Measurements from ENCODE around the gene GLDN.

GLDN gene

DNA sequence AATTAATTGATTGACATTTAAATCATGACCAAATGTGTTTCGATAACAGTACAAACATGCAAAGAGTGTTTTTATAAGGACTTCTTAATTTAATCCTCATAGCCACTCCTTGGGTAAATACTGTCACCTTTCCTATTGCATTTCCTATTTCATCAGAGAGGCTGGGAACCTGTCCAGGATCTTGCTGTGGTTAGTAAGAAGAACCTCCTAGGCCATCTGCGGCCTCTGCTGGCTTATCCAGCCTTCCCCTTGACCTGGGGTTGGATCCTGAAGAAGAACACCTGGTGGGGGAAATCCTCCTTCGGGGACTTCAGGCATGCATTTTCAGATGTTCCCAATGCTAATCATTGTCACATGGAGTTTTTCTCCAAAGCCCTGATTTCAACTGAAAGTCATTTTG is 25.5 kb downstream of the GLDN start:
- H3K9me3 ChIP-seq (ENCODE audit: control insufficient read depth, insufficient read depth, low read depth, low read length) = no peaks in the 10 kb centered on the region
- CTCF ChIA-PET = no interaction called here
- no peak overlapping the region for H3K4me3 ChIP-seq (ENCODE audit: low read depth, low read length)
- H3K4me1 ChIP-seq (ENCODE audit: control insufficient read depth, insufficient read depth, low read length) = peaks cover 8% of the 10 kb centered on the region; the same call in 1 of the 2 replicates
- H3K27ac ChIP-seq (ENCODE audit: extremely low read depth, low read depth, low read length) = no peak overlapping the region
- POLR2A ChIA-PET = no interaction called here
- H3K36me3 ChIP-seq (ENCODE audit: control insufficient read depth in 2 of 2, insufficient read depth in 1 of 2, low read length in 2 of 2) = no peaks in the 10 kb centered on the region
- peak; percentile 60 for TF ChIP-seq ZNF335 (tag by site-specific recombination; conservative IDR thresholded peaks at IDR 0.05)
- TF ChIP-seq ZBTB17 (tag by site-specific recombination; IDR thresholded peaks at IDR 0.05) = 0 out of 2 replicates have a peak, but pooled peaks have one; percentile 20
- no peak for TF ChIP-seq PRDM1 (tag by site-specific recombination; IDR thresholded peaks at IDR 0.05)

DNA sequence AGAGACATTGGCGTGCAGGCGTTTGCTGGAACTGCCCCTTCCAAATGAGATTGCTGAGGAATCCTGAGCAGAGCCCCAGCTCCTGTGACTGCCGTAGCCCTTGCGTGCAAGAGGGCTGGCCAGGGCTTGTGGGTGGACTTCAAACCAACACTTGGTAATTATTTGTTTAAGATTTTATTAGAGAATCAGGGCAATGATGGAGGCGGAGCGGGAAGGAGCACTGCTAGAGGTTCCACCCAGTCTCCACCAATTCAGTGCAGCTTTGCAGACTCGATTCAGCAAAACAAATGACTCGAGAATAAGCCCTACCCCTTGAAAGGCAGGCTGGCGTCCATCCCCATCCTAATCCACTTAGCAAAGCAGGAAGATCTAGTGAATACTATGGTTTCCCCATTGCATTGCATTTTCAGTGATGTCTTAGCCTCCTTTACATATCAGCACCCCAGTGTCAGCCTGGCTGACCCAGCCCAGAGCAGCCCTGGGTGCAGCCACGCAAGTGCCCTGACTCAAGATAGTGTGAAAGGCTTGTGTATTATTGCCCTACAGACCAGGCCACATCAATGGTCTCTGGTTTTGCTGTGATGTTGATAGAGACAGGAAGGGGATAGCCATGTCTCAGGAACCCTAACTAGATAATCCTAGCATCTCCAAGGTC is 26.0 kb downstream of the GLDN start:
- H3K36me3 ChIP-seq (ENCODE audit: control insufficient read depth in 2 of 2, insufficient read depth in 1 of 2, low read length in 2 of 2) = no peaks in the 10 kb centered on the region
- no peak overlapping the region for H3K4me3 ChIP-seq (ENCODE audit: low read depth, low read length)
- TF ChIP-seq EGR2 (tag by site-specific recombination; IDR thresholded peaks at IDR 0.05; ENCODE audit: low read depth) = peak; percentile 73
- TF ChIP-seq, protein P1, sequence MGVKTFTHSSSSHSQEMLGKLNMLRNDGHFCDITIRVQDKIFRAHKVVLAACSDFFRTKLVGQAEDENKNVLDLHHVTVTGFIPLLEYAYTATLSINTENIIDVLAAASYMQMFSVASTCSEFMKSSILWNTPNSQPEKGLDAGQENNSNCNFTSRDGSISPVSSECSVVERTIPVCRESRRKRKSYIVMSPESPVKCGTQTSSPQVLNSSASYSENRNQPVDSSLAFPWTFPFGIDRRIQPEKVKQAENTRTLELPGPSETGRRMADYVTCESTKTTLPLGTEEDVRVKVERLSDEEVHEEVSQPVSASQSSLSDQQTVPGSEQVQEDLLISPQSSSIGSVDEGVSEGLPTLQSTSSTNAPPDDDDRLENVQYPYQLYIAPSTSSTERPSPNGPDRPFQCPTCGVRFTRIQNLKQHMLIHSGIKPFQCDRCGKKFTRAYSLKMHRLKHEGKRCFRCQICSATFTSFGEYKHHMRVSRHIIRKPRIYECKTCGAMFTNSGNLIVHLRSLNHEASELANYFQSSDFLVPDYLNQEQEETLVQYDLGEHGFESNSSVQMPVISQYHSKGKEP (tag by site-specific recombination; IDR thresholded peaks at IDR 0.05) = no peak
- no peak for TF ChIP-seq ZFP37 (tag by site-specific recombination; IDR thresholded peaks at IDR 0.05)
- TF ChIP-seq ZNF335 (tag by site-specific recombination; conservative IDR thresholded peaks at IDR 0.05) = 0 out of 2 replicates have a peak, but pooled peaks have one; percentile 4
- TF ChIP-seq, protein P2, sequence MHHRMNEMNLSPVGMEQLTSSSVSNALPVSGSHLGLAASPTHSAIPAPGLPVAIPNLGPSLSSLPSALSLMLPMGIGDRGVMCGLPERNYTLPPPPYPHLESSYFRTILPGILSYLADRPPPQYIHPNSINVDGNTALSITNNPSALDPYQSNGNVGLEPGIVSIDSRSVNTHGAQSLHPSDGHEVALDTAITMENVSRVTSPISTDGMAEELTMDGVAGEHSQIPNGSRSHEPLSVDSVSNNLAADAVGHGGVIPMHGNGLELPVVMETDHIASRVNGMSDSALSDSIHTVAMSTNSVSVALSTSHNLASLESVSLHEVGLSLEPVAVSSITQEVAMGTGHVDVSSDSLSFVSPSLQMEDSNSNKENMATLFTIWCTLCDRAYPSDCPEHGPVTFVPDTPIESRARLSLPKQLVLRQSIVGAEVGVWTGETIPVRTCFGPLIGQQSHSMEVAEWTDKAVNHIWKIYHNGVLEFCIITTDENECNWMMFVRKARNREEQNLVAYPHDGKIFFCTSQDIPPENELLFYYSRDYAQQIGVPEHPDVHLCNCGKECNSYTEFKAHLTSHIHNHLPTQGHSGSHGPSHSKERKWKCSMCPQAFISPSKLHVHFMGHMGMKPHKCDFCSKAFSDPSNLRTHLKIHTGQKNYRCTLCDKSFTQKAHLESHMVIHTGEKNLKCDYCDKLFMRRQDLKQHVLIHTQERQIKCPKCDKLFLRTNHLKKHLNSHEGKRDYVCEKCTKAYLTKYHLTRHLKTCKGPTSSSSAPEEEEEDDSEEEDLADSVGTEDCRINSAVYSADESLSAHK (tag by site-specific recombination; IDR thresholded peaks at IDR 0.05) = no peak
- TF ChIP-seq, protein P3, sequence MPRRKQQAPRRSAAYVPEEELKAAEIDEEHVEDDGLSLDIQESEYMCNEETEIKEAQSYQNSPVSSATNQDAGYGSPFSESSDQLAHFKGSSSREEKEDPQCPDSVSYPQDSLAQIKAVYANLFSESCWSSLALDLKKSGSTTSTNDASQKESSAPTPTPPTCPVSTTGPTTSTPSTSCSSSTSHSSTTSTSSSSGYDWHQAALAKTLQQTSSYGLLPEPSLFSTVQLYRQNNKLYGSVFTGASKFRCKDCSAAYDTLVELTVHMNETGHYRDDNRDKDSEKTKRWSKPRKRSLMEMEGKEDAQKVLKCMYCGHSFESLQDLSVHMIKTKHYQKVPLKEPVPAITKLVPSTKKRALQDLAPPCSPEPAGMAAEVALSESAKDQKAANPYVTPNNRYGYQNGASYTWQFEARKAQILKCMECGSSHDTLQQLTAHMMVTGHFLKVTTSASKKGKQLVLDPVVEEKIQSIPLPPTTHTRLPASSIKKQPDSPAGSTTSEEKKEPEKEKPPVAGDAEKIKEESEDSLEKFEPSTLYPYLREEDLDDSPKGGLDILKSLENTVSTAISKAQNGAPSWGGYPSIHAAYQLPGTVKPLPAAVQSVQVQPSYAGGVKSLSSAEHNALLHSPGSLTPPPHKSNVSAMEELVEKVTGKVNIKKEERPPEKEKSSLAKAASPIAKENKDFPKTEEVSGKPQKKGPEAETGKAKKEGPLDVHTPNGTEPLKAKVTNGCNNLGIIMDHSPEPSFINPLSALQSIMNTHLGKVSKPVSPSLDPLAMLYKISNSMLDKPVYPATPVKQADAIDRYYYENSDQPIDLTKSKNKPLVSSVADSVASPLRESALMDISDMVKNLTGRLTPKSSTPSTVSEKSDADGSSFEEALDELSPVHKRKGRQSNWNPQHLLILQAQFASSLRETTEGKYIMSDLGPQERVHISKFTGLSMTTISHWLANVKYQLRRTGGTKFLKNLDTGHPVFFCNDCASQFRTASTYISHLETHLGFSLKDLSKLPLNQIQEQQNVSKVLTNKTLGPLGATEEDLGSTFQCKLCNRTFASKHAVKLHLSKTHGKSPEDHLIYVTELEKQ (tag by site-specific recombination; IDR thresholded peaks at IDR 0.05; ENCODE audit: borderline replicate concordance) = no peak
- peak; percentile 9; the same call in 1 of the 2 replicates for TF ChIP-seq KLF1 (tag by site-specific recombination; IDR thresholded peaks at IDR 0.05)
- TF ChIP-seq ZBTB7A (tag by site-specific recombination; IDR thresholded peaks at IDR 0.05; ENCODE audit: low read depth) = no peak
- no peak for TF ChIP-seq ZNF792 (tag by site-specific recombination; IDR thresholded peaks at IDR 0.05)
- no peak for TF ChIP-seq SCRT2 (tag by site-specific recombination; IDR thresholded peaks at IDR 0.05)
- TF ChIP-seq GLIS1 (tag by site-specific recombination; IDR thresholded peaks at IDR 0.05) = no peak
- TF ChIP-seq, protein P4, sequence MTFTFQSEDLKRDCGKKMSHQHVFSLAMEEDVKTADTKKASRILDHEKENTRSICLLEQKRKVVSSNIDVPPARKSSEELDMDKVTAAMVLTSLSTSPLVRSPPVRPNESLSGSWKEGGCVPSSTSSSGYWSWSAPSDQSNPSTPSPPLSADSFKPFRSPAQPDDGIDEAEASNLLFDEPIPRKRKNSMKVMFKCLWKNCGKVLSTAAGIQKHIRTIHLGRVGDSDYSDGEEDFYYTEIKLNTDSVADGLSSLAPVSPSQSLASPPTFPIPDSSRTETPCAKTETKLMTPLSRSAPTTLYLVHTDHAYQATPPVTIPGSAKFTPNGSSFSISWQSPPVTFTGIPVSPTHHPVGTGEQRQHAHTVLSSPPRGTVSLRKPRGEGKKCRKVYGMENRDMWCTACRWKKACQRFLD (tag by site-specific recombination; IDR thresholded peaks at IDR 0.05) = no peak
- TF ChIP-seq ZNF600 (tag by site-specific recombination; IDR thresholded peaks at IDR 0.05) = no peak
- TF ChIP-seq, protein P5, sequence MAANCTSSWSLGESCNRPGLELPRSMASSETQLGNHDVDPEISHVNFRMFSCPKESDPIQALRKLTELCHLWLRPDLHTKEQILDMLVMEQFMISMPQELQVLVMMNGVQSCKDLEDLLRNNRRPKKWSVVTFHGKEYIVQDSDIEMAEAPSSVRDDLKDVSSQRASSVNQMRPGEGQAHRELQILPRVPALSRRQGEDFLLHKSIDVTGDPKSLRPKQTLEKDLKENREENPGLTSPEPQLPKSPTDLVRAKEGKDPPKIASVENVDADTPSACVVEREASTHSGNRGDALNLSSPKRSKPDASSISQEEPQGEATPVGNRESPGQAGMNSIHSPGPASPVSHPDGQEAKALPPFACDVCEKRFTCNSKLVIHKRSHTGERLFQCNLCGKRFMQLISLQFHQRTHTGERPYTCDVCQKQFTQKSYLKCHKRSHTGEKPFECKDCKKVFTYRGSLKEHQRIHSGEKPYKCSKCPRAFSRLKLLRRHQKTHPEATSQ (tag by site-specific recombination; IDR thresholded peaks at IDR 0.05) = no peak
- TF ChIP-seq ZNF175 (tag by site-specific recombination; IDR thresholded peaks at IDR 0.05) = no peak
- no peak for TF ChIP-seq SP3 (tag by site-specific recombination; IDR thresholded peaks at IDR 0.05)
- TF ChIP-seq ZBTB17 (tag by site-specific recombination; IDR thresholded peaks at IDR 0.05) = 0 out of 2 replicates have a peak, but pooled peaks have one; percentile 21
- TF ChIP-seq OVOL3 (tag by site-specific recombination; IDR thresholded peaks at IDR 0.05) = no peak
- TF ChIP-seq ZNF341 (tag by site-specific recombination; IDR thresholded peaks at IDR 0.05; ENCODE audit: low read depth) = 0 out of 2 replicates have a peak, but pooled peaks have one; percentile 10
- peak; percentile 52 for TF ChIP-seq ZFHX2 (tag by site-specific recombination; conservative IDR thresholded peaks at IDR 0.05)
- TF ChIP-seq ZNF132 (tag by site-specific recombination; IDR thresholded peaks at IDR 0.05; ENCODE audit: borderline replicate concordance) = no peak
- CTCF ChIA-PET = no interaction called here
- H3K4me1 ChIP-seq (ENCODE audit: control insufficient read depth, insufficient read depth, low read length) = peaks cover 8% of the 10 kb centered on the region; the same call in 1 of the 2 replicates
- POLR2A ChIA-PET = no interaction called here
- H3K9me3 ChIP-seq (ENCODE audit: control insufficient read depth, insufficient read depth, low read depth, low read length) = no peaks in the 10 kb centered on the region
- H3K27ac ChIP-seq (ENCODE audit: extremely low read depth, low read depth, low read length) = no peak overlapping the region
